HG03432 (cell line): Measurements from ENCODE around the gene RBM15B.

ENCODE experiments used
- ATAC-seq: cut with Tn5 transposase; IDR thresholded peaks from one replicate; pipeline ENCODE4 v1.9.1; 2021; ENCODE audit warnings: mild to moderate bottlenecking, moderate library complexity; ENCODE audit not compliant: unreplicated experiment

RBM15B gene

DNA sequence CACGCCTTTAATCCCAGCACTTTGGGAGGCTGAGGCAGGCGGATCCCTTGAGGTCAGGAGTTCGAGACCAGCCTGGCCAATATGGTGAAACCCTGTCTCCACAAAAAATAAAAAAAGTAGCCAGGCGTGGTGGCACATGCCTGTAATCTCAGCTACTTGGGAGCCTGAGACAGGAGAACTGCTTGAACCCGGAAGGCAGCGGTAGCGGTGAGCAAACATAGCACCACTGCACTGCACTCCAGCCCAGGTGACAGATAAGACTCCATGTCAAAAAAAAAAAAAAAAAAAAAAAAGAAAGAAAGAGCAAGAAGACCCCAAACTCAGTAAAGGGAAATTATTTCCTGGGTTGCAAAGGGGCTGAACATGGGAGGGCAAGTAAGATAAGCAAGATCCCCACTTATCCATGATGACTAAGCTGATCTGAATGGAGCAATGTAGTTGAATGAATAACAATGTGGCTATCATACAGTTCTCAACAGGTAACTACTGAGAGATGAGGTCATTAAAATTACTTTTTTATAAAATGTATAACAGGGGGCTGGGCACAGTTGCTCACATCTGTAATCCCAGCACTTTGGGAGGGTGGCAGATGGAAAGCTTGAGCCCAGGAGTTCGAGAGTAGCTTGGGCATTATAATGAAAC is 46.0 kb downstream of the RBM15B start:
- no peak for ATAC-seq

DNA sequence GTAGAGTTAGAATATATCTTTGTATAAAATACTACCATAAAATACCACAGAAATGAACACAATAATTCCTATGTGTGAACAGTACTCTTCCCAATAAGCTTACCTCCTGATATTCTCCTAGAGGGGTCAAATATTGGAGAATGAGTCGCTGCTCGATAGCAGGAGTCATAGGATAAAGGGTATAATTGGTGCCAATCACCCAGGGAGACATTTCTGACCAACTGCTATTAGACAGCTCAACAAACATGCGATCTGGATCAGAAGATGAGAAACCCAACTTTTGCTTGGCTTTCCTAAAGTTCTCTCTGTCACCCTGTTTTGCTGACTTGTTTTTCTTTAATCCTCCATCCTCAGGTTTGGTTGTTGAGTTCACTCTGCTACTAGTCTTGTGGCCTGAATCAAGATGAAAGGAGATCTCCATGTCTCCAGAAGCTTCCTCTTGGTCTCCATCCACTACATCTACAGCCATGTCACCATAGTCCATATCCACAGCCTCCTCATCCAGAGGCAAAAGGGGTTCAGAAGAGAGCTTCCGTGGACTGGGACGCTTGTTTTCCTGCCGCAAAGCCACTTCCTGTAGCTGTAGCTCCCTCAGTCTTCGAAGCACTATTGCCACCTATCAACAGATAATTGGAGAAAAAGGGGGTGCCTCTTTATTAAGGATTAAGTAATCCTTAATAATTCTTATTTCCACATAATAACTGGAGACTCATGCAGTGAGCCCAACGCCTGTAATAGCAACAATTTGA is 50.4 kb downstream of the RBM15B start:
- no peak for ATAC-seq

DNA sequence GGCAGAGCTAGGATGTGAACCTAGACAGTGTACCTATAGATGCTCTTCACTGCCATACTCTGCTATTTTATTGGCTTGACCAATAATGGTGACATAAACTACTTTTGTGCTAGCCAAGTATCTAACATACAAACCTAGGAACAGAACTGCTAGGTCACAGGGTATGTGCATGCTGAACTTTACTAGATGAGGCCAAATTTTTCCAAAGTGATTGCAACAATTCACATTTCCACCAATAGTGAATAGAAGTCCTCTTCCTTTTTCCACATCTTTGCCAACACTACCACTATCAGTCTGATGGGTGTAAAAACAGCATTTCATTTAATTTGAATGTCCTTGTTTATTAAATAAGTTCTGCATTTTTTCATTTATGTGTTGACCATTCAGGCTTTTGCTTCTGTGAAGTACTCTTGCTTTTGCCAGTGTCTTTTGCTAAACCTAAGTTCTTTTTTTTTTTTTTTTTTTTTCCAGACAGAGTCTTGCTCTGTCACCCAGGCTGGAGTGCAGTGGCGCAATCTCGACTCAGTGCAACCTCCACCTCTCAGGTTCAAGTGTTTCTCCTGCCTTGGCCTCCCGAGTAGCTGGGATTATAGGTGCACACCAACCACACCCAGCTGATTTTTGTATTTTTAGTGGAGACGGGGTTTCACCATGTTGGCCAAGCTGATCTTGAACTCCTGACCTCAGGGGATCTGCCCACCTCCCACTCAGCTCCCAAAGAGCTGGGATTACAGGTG is 54.6 kb downstream of the RBM15B start:
- ATAC-seq = no peak
